Fibroblast of skin of right quadriceps (primary cell): ENCODE results near the gene DCDC2B.

Source experiments
- DNase-seq: peaks from one replicate; pipeline ENCODE4 v3.0.0-alpha.2; 2013

Gene DCDC2B

GRCh38 chr1:32197074-32197473 lies 11.8 kb upstream of the DCDC2B start:
- DNase-seq, result no peak

DNA sequence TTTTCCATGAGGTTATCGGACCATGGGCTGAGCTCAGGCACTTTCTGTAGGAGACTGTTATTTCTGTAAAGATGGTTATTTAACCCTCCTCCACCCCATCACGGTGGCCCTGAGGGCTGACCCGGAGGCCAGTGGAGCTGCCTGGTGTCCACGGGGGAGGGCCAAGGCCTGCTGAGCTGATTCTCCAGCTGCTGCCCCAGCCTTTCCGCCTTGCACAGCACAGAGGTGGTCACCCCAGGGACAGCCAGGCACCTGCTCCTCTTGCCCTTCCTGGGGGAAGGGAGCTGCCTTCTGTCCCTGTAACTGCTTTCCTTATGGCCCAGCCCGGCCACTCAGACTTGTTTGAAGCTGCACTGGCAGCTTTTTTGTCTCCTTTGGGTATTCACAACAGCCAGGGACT lies 11.1 kb upstream of the DCDC2B start:
- DNase-seq, result no peak

DNA sequence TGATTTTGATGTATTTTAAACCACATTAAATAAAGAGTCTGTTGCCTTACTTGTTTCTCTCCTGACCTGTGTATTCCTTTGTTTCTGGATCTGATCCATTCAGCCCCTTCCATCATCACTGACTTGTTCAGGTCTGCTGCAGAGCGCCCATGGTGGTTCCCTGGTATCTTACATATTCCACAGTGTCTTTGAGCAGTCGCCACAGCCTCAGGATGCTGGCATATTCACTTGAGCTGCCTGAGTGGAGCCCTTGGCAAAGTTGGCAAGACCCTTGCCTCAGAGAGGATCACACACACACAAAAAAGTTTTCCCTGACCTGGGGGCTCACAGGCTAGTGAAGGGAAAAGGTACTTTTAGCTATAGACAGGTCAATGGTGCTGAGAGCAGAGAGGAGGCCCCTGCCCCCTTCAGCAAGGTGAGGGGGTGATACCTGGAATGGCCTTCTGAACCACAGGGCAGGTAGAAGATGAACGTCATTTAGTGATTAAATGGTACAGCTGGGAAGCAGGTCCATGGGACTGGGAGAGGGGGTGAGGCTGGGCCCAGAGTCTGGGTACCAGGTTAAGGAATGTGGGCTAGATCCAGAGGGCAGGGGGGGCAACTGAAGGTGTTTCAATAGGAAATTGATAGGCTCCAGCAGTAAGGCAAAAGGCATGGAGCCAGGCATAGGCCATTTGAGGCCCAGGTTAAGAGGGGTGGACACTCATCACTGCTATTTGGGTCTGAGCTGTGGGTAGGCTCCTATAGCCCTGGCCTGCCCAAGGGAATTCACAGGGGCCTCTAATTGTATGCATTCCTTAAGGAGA lies 10.4 kb upstream of the DCDC2B start:
- DNase-seq, result no peak

- DNase-seq, result no peak
These were observed 9.7 kb upstream of the DCDC2B start for GRCh38 chr1:32199043-32199716.

GRCh38 chr1:32199717-32200072 lies 9.2 kb upstream of the DCDC2B start:
- DNase-seq, result no peak

DNA sequence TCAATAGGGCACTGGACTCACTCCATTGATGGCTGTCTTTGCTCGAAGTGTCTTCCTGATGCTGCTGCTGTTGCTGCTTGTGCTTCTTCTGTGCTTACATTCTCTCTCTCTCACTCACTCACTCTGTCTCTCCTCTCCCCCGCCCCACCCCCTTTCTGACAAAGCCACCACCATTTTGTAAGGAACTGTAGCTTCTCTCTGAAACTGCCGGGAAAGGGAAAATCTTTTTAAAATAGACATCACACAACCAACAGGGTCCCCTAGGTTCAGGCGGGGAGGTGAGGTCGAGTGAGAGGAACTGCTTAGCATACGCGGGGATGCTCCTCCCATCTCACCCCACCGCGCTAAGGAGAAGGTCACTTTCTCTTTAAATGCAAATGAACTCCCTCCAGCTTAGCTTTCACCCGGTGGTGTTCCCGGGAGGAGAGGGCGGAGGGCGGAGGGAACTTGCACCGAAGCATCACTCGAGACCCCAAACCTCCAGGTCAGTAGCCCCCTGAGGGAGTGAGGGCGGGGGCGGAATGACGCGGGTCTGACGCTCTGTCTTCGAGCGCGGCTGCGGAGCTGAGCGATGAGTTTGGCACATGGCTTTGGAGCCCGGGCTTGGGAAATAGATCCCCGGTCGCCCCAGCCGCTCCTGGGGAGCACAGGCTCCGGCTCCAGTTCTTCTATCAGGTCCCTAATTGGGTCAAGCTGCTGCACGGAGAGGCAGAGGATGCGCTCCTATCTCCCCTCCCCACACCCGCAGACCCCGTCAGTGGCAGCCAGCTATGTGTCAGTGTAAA lies 8.5 kb upstream of the DCDC2B start, which contains the start of gene CCDC28B:
Gene CCDC28B, plus strand, starts transcription at position 370 of the 785 bp plus-strand sequence. CDS start 1,341 bp downstream, outside the sequence.
- peak; percentile 67 for DNase-seq

DNA sequence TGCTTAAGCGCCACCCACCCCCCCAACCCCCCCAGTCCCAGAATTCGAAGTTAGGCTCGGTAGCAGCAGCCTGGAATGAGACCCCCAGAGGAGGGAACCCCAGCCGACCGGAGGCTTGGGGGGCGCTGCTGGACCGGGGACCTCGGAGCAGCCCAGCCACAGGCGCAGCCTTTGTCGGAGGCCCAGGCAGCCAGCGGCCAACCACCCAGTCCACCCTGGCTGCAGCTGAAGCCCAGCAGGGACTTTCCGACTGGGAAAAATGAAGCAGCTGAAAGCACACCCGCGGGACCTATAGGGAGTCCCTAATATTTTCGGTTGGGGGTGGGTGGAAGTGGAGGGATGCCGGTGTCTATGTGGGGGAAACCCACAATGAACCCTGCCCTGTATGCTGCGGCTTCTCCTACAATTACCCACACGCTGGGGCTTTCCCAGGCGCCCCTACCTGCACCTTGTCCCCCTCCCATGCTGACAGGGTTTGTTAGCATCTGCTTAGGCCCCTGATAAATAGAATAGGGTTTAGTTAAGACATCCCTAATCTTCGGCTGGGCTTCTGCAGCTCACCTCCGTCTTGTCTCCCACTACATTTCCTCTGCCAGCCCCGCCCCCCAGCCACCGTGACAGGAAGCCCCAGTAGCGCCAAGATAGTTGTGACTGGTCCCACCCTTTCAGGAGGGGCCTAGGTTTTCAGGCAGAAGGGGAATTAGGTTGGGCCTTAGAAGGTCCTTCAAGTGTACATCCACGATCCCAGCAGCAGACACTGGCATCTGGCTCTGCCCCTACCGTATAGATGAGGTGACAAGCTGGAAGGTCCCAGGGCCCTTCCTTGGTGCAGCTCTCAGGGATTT lies 7.7 kb upstream of the DCDC2B start:
- DNase-seq, result peak; percentile 60

DNA sequence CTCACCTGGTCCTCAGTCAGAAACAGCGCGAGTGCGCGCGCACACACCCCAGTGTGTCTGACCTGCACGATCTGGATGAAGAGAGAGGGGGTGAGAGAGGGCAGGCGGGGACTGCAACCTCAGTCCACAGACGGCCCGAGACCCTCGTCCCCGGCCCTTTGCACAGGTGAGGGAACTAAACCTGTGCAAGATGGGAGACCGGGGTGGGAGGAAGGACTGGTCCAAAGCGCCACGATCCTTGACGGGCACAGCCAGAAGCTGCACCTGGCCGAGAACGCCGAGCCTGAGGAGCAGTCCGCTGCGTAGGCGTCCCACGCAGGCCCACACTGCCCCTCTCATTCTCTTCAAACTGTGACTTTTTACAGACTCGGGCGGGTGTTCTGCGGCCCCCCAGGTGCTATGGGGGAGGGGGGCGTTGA lies 3.9 kb upstream of the DCDC2B start:
- no peak for DNase-seq

GRCh38 chr1:32205401-32206370 lies 3.2 kb upstream of the DCDC2B start, which contains the start of gene IQCC:
IQCC (plus strand) TSS chr1:32205671; CDS start chr1:32205682, 11 bp downstream.
- DNase-seq, result peak; percentile 75

DNA sequence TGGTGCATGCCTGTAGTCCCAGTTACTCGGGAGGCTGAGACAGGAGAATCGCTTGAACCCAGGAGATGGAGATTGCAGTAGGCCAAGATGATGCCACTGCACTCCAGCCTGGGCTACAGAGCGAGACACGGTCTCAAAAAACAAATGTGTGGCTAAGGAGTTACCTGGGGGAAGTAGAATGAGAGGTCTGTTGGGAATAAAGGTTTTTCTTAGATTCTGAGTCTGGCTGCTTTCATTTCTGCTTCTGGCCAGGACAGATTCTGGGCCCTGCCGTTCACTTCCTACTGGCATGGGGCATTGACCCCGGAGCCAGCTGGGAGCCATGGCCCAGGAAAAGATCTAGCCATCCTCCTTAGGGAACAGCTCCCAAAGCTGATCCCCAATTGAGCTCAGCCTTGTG lies 420 bp upstream of the DCDC2B start:
- no peak for DNase-seq

GRCh38 chr1:32215629-32216480 lies 7.0 kb downstream of the DCDC2B start:
- peak; percentile 59 for DNase-seq

DNA sequence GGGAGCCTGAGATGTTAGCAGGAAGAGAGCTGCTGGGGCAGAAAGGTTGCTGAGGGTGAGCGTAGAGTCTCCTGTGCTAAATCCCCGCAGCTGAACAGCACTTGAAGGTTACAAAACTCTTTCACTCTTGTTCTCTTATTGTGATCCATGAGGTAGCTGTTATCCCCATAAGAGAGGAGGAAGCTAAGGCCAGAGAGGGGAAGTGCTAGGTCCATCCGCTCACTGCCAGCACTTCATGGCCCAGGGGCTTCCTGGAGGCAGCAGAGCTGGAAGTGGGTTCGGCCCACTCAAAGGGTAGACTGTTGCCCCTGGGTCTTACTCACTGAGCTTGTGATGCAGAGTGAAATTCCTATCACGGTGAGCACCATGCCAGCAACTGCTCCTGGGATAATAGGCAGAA lies 7.7 kb downstream of the DCDC2B start:
- no peak for DNase-seq

- DNase-seq, result peak; percentile 36
These were observed 10.1 kb downstream of the DCDC2B start for GRCh38 chr1:32219022-32219421.

DNA sequence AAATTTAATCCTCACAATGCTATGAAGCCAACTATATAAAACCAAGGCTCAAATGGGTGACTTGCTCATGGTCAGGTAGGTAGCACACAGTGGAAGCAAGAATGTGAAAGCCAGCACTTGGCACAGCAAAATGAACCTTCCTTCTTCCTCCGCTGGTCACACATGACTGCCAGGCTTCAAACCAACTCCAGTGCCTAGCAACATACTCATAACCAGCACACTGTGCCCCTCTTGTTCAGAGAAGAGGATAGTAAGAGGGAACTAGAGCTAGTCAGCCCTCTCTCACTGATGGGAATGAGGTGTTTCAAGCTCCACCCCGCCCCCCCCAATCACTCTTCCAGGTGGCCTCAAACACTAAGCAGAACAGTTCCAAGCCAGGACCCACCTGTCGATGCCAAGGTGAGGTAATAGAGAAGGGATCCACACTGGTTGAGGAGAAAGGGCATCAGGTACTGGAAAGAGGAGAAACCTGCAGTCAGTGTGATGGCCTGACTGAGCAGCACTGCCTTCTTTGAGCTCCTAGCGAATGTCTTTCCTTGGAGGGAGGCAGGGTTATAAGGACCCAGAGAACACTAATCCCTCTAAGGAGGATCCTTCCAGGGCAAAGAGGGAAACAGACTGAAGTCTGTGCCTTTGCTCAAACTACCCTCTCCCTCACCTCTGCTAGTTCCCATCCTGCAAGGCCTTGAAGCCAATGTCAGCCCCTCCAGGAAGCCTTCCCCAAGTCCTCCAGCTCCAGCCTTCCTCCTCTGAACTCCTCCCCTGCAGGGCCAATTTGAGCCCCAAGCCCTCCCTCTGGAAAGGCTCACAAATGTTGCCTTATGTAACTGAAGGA lies 12.1 kb downstream of the DCDC2B start:
- DNase-seq, result no peak

- no peak for DNase-seq
These were observed 12.7 kb downstream of the DCDC2B start for GRCh38 chr1:32221581-32221979.

- peak; percentile 89 for DNase-seq
These were observed 13.3 kb downstream of the DCDC2B start, which contains the start of the genes EIF3I and TMEM234 for GRCh38 chr1:32221980-32222755. EIF3I (plus strand) TSS chr1:32222407; CDS start chr1:32222442, 35 bp downstream. TMEM234 (minus strand) TSS chr1:32222353; CDS start chr1:32222322, 31 bp downstream.

- DNase-seq, result no peak
These were observed 14.8 kb downstream of the DCDC2B start for GRCh38 chr1:32223683-32224082.

DNA sequence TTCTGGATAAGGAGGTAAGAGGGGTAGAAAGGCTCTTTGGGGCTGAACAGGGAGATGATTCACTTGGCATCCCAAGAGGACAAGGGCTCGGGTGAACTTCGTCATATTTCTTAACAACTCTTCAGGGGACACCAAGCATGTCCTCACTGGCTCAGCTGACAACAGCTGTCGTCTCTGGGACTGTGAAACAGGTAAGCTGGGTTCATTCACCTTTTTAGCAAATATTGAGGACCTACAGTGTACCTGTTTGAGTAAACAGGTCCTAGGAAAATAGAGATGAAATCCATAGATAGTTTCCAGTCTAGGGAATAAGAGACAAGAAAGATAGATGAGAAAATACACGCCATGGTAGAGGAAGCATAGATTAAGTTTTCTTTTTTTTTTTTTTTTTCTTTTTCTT lies 15.4 kb downstream of the DCDC2B start:
- DNase-seq, result no peak
